ENCODE measurements around the gene SMARCB1. TPM values are rescaled to one million over a fixed set of nuclear protein-coding genes. Genes with fewer than 3 reads are reported as not detected.

SMARCB1 gene
- total and polyA plus RNA-seq, 2 donors (not counting 1 experiment from before 2014, with no cell fraction given), result 20.5 to 86.4 TPM

GRCh38 chr22:23752750-23753149, 34.0 kb upstream of the SMARCB1 start:
- H3K4me2 ChIP-seq (ENCODE audit: extremely low read depth, insufficient read depth, low read length), result no peak overlapping the region

GRCh38 chr22:23753385-23753784, 33.4 kb upstream of the SMARCB1 start:
- no peak overlapping the region for H2AFZ ChIP-seq (ENCODE audit: low read length)
- no peaks in the 10 kb centered on the region for H3K36me3 ChIP-seq (ENCODE audit: control insufficient read depth, insufficient read depth, low read length)
- DNase-seq (ENCODE audit: low read depth in 2 of 2), result no peak
- H3K9me3 ChIP-seq (ENCODE audit: control insufficient read depth, insufficient read depth, low read depth, low read length), result no peaks in the 10 kb centered on the region
- H3K27me3 ChIP-seq (ENCODE audit: control insufficient read depth, insufficient read depth, low read length), result no peaks in the 10 kb centered on the region
- no peak for TF ChIP-seq EZH2 (IDR thresholded peaks at IDR 0.05; ENCODE audit: low read length, missing control alignments)
- no peak for TF ChIP-seq CTCF (conservative IDR thresholded peaks at IDR 0.05 in 1 of 2, IDR thresholded peaks at IDR 0.05 in 1 of 2; ENCODE audit: low read depth in 1 of 2, low read length in 2 of 2)
- no peaks in the 10 kb centered on the region for H3K4me1 ChIP-seq (ENCODE audit: control insufficient read depth, extremely low read depth, insufficient read depth, low read length)
- H3K79me2 ChIP-seq (ENCODE audit: control insufficient read depth, insufficient read depth, low read length), result no peaks in the 10 kb centered on the region
- H4K20me1 ChIP-seq (ENCODE audit: control insufficient read depth, extremely low read depth, insufficient read depth, low read length), result no peaks in the 10 kb centered on the region
- no peak overlapping the region for H3K4me3 ChIP-seq (replicated peaks in 1 of 4; ENCODE audit: control extremely low read depth in 1 of 4, insufficient read depth in 1 of 4, low read depth in 3 of 4, low read length in 4 of 4)
- H3K27ac ChIP-seq (ENCODE audit: insufficient read depth, low read length), result no peak overlapping the region
- H3K9ac ChIP-seq (ENCODE audit: insufficient read depth, low read length), result no peak overlapping the region
- H3K4me2 ChIP-seq (ENCODE audit: extremely low read depth, insufficient read depth, low read length), result no peak overlapping the region

More at GRCh38 chr22:23752750-23753149, 34.0 kb upstream of the SMARCB1 start:
- no peaks in the 10 kb centered on the region for H4K20me1 ChIP-seq (ENCODE audit: control insufficient read depth, extremely low read depth, insufficient read depth, low read length)
- H3K9ac ChIP-seq (ENCODE audit: insufficient read depth, low read length), result no peak overlapping the region
- DNase-seq (ENCODE audit: low read depth in 2 of 2), result no peak
- no peaks in the 10 kb centered on the region for H3K9me3 ChIP-seq (ENCODE audit: control insufficient read depth, insufficient read depth, low read depth, low read length)
- no peaks in the 10 kb centered on the region for H3K27me3 ChIP-seq (ENCODE audit: control insufficient read depth, insufficient read depth, low read length)
- TF ChIP-seq EZH2 (IDR thresholded peaks at IDR 0.05; ENCODE audit: low read length, missing control alignments) (no peak), CTCF (conservative IDR thresholded peaks at IDR 0.05 in 1 of 2, IDR thresholded peaks at IDR 0.05 in 1 of 2; ENCODE audit: low read depth in 1 of 2, low read length in 2 of 2) (no peak)
- H3K79me2 ChIP-seq (ENCODE audit: control insufficient read depth, insufficient read depth, low read length), result no peaks in the 10 kb centered on the region
- H3K4me3 ChIP-seq (replicated peaks in 1 of 4; ENCODE audit: control extremely low read depth in 1 of 4, insufficient read depth in 1 of 4, low read depth in 3 of 4, low read length in 4 of 4), result no peak overlapping the region
- H3K4me1 ChIP-seq (ENCODE audit: control insufficient read depth, extremely low read depth, insufficient read depth, low read length), result no peaks in the 10 kb centered on the region
- H2AFZ ChIP-seq (ENCODE audit: low read length), result no peak overlapping the region
- no peaks in the 10 kb centered on the region for H3K36me3 ChIP-seq (ENCODE audit: control insufficient read depth, insufficient read depth, low read length)
- H3K27ac ChIP-seq (ENCODE audit: insufficient read depth, low read length), result no peak overlapping the region

GRCh38 chr22:23754220-23754919, 32.4 kb upstream of the SMARCB1 start, which contains the start of gene VPREB3:
TSS of gene VPREB3 (minus strand) at chr22:23754425. CDS start at chr22:23754363, 62 bp downstream.
- no peak within 1 kb of the TSS for H3K4me3 ChIP-seq (replicated peaks in 1 of 4; ENCODE audit: control extremely low read depth in 1 of 4, insufficient read depth in 1 of 4, low read depth in 3 of 4, low read length in 4 of 4)

More at GRCh38 chr22:23754220-23754919, 32.4 kb upstream of the SMARCB1 start, which contains the start of gene VPREB3:
- H2AFZ ChIP-seq (ENCODE audit: low read length), result no peak within 1 kb of the TSS
- no peaks in the 10 kb centered on the region for H3K27me3 ChIP-seq (ENCODE audit: control insufficient read depth, insufficient read depth, low read length)
- no peaks in the 10 kb centered on the region for H4K20me1 ChIP-seq (ENCODE audit: control insufficient read depth, extremely low read depth, insufficient read depth, low read length)
- TF ChIP-seq CTCF (conservative IDR thresholded peaks at IDR 0.05 in 1 of 2, IDR thresholded peaks at IDR 0.05 in 1 of 2; ENCODE audit: low read depth in 1 of 2, low read length in 2 of 2) (no peak), EZH2 (IDR thresholded peaks at IDR 0.05; ENCODE audit: low read length, missing control alignments) (no peak)
- no peak within 1 kb of the TSS for H3K9ac ChIP-seq (ENCODE audit: insufficient read depth, low read length)
- no peaks in the 10 kb centered on the region for H3K79me2 ChIP-seq (ENCODE audit: control insufficient read depth, insufficient read depth, low read length)
- H3K27ac ChIP-seq (ENCODE audit: insufficient read depth, low read length), result no peak within 1 kb of the TSS
- H3K36me3 ChIP-seq (ENCODE audit: control insufficient read depth, insufficient read depth, low read length), result no peaks in the 10 kb centered on the region
- no peak for DNase-seq (ENCODE audit: low read depth in 2 of 2)
- H3K4me2 ChIP-seq (ENCODE audit: extremely low read depth, insufficient read depth, low read length), result no peak within 1 kb of the TSS
- no peaks in the 10 kb centered on the region for H3K9me3 ChIP-seq (ENCODE audit: control insufficient read depth, insufficient read depth, low read depth, low read length)
- H3K4me1 ChIP-seq (ENCODE audit: control insufficient read depth, extremely low read depth, insufficient read depth, low read length), result no peaks in the 10 kb centered on the region

Data from fibroblast of lung (primary cell).